K562 (cell line): ENCODE data around the gene NRXN3. TPM values are rescaled to one million over a fixed set of nuclear protein-coding genes. Genes with fewer than 3 reads are reported as not detected.

Source experiments
- ATAC-seq: fragments of 200-7000 bp; cut with Tn5 transposase; 3 replicates; pipeline ENCODE4 v1.9.1; 2020; ENCODE audit warnings: moderate library complexity
- BruUV-seq: library from RNA; stranded (reverse); fragments of 400-500 nt; replicated peaks from 2 replicates; lab custom pipeline; 2021; lab: Mats Ljungman, UMichigan
- CTCF ChIA-PET: fragments of 300-600 bp; formaldehyde crosslinking; extraction: SDS; loops from one replicate; lab custom pipeline; 2021; ENCODE audit warnings: low intra/inter-chr PET ratio; lab: Yijun Ruan, JAX
- POLR2A ChIA-PET: fragments of 300-600, 350-650 bp; sonication (Branson Sonifier 250); formaldehyde crosslinking; extraction: SDS; loops from one replicate; lab custom pipeline; 2021; ENCODE audit warnings: antibody characterized with exemption, inconsistent platforms; lab: Yijun Ruan, JAX
- DNase-seq, 4 experiments: peaks; one replicate each; pipeline versions ENCODE4 v3.0.0 to v3.0.0-alpha.2; 2011 to 2018; ENCODE audit warnings: low spot score in 3 of 4, mixed read lengths in 3 of 4; ENCODE audit errors: extremely low read depth in 1 of 4
- FAIRE-seq: peaks from 2 replicates; lab custom pipeline; 2011; peaks lifted over from hg19 to GRCh38; lab: Jason Lieb, UNC
- H2AFZ ChIP-seq: 2 replicates; pipeline ENCODE4 v1.6.0; 2011; ENCODE audit warnings: low read depth, low read length, control low read depth, inconsistent platforms
- H3K27ac ChIP-seq: fragments of 200-600 bp; 3 replicates; pipeline ENCODE4 v1.8.0; 2011; ENCODE audit warnings: low read depth, mild to moderate bottlenecking, control low read depth, inconsistent platforms, low read length, moderate library complexity, mixed read lengths; ENCODE audit errors: extremely low read depth
- H3K27me3 ChIP-seq, 2 experiments: fragments of 300-600 bp in 1 of 2; 2 replicates in 1 of 2; 3 replicates in 1 of 2; pipeline versions ENCODE4 v1.6.0 to v1.8.0; 2011; ENCODE audit warnings: inconsistent platforms in 2 of 2, low read length in 2 of 2, mild to moderate bottlenecking in 1 of 2, mixed read lengths in 1 of 2, moderate library complexity in 1 of 2; ENCODE audit not compliant: control insufficient read depth in 2 of 2, insufficient read depth in 2 of 2
- H3K36me3 ChIP-seq: fragments of 300-600 bp; 3 replicates; pipeline ENCODE4 v1.8.0; 2011; ENCODE audit warnings: mild to moderate bottlenecking, low read length, inconsistent platforms; ENCODE audit not compliant: control insufficient read depth, insufficient read depth
- H3K4me1 ChIP-seq, 2 experiments: fragments of 200-600 bp in 1 of 2; replicated peaks in 1 of 2; 2 replicates in 1 of 2; 3 replicates in 1 of 2; pipeline versions ENCODE4 v1.5.1 to v1.8.0; 2011; ENCODE audit warnings: inconsistent platforms in 2 of 2, low read length in 2 of 2, mild to moderate bottlenecking in 1 of 2, mixed read lengths in 1 of 2, moderate library complexity in 1 of 2; ENCODE audit not compliant: control insufficient read depth in 2 of 2, insufficient read depth in 2 of 2
- H3K4me2 ChIP-seq: 2 replicates; pipeline ENCODE4 v1.6.1; 2011; ENCODE audit warnings: low read length, control low read depth, inconsistent platforms, mixed read lengths; ENCODE audit not compliant: insufficient read depth
- H3K4me3 ChIP-seq: fragments of 200-600 bp; sonication (generic), shearing (Covaris generic); 2 replicates; pipeline ENCODE4 v1.5.1; 2016; ENCODE audit warnings: control low read depth, inconsistent platforms
- H3K79me2 ChIP-seq: fragments of 200-600 bp; 3 replicates; pipeline ENCODE4 v1.8.0; 2011; ENCODE audit warnings: low read length, inconsistent platforms; ENCODE audit not compliant: control insufficient read depth, insufficient read depth
- H3K9ac ChIP-seq, 2 experiments: 2 replicates each; pipeline versions ENCODE4 v1.6.0 to v1.6.1; 2011; ENCODE audit warnings: low read depth in 2 of 2, low read length in 2 of 2, control low read depth in 1 of 2, inconsistent platforms in 1 of 2, mild to moderate bottlenecking in 1 of 2, mixed read lengths in 1 of 2; ENCODE audit not compliant: insufficient read depth in 1 of 2
- H3K9me1 ChIP-seq: one replicate; pipeline ENCODE4 v1.6.0; 2011; ENCODE audit warnings: inconsistent platforms, mild to moderate bottlenecking, low read length, moderate library complexity; ENCODE audit not compliant: control insufficient read depth, insufficient read depth
- H3K9me3 ChIP-seq: replicated peaks from 2 replicates; pipeline ENCODE4 v1.5.1; 2011; ENCODE audit warnings: low read depth, low read length, inconsistent platforms; ENCODE audit not compliant: control insufficient read depth, insufficient read depth
- H4K20me1 ChIP-seq: replicated peaks from 2 replicates; pipeline ENCODE4 v1.6.1; 2011; ENCODE audit warnings: low read length, inconsistent platforms, mixed read lengths; ENCODE audit not compliant: control insufficient read depth, insufficient read depth
- CBFA2T3 ChIP-seq: fragments of 450-650 bp; IDR thresholded peaks from 2 replicates; pipeline ENCODE4 v1.6.1; 2017
- NFE2 ChIP-seq: IDR thresholded peaks from 2 replicates; pipeline ENCODE4 v1.6.1; 2014; ENCODE audit warnings: antibody characterized with exemption, low read depth
- SAP30 ChIP-seq: fragments of 200-600 bp; sonication (generic); IDR thresholded peaks from 2 replicates; pipeline ENCODE4 v1.6.1; 2012; ENCODE audit warnings: borderline replicate concordance, low read depth, mild to moderate bottlenecking, moderate library complexity, low read length, control low read depth, inconsistent platforms; ENCODE audit not compliant: insufficient read depth, poor library complexity, severe bottlenecking
- ZNF699 ChIP-seq: fragments of 250-450 bp; sonication (Bioruptor Pico); IDR thresholded peaks from 2 replicates; pipeline ENCODE4 v1.8.0; 2021; ENCODE audit warnings: mild to moderate bottlenecking, moderate library complexity; ENCODE audit not compliant: insufficient replicate concordance
- WGBS: fragments of 100-300 bp; shearing (Covaris generic); methylation state at CpG from one replicate; pipeline ENCODE4 v1.1.6; 2016; ENCODE audit warnings: low coverage, mixed read lengths; ENCODE audit not compliant: insufficient coverage; ENCODE audit errors: missing lambda C conversion rate; 5-methylcytosine and 5-hydroxymethylcytosine counted together
- in situ Hi-C: fragments of 300-500 bp; cut with MboI; formaldehyde crosslinking; loops from 4 replicates; pipeline ENCODE4 v1.15.0; 2018; ENCODE audit warnings: inconsistent platforms, mixed read lengths
- intact Hi-C: fragments of 100-400 bp; cut with micrococcal nuclease; formaldehyde crosslinking; loops from 2 replicates; pipeline ENCODE4 v1.14.2; 2022
- polyA plus RNA-seq, 8 experiments: library from polyadenylated mRNA; depleted of rRNA in 4 of 8; stranded (reverse) in 5 of 8; unstranded in 3 of 8; fragments of >200 nt; fragmentation: Nextera tagmentation in 2 of 8; fragmentation: Illumina TruSeq in 1 of 8; extraction: Ambion mirVana in 2 of 8; extraction: Trizol in 1 of 8; gene quantifications; 2 replicates each; pipeline versions ENCODE4 v1.2.1 to v1.2.3, GENCODE V29; 2011 to 2014; ENCODE audit warnings: inconsistent platforms in 1 of 8, missing spikeins in 1 of 8
- total RNA-seq, 7 experiments: library from RNA; depleted of rRNA in 6 of 7; stranded (reverse); fragments of >200 nt in 6 of 7; fragmentation: Illumina TruSeq in 2 of 7; extraction: Trizol in 2 of 7; gene quantifications; 2 replicates each; pipeline versions ENCODE4 v1.2.1 to v1.2.3, GENCODE V29; 2011 to 2021; ENCODE audit warnings: low replicate concordance in 1 of 7
- TF ChIP-seq, protein P1 (sequence below): sonication (generic); formaldehyde crosslinking; IDR thresholded peaks from 2 replicates; pipeline ENCODE4 v1.8.0; 2023; ENCODE audit warnings: mild to moderate bottlenecking, missing genetic modification reagents
- TF ChIP-seq, protein P2 (sequence below): fragments of 200-800 bp; sonication (Bioruptor generic); IDR thresholded peaks from 2 replicates; pipeline ENCODE4 v1.6.1; 2016; ENCODE audit warnings: missing genetic modification characterization, missing compliant biosample characterization
- TF ChIP-seq, protein P3 (sequence below): fragments of 450-650 bp; IDR thresholded peaks from 2 replicates; pipeline ENCODE4 v1.6.1; 2016; ENCODE audit warnings: borderline replicate concordance

The NRXN3 gene
- total and polyA plus RNA-seq, 9 of the 15 experiments (the other 6 are each of a cell fraction or from before 2014, with no cell fraction given): 0.09 TPM; not detected in 8

DNA sequence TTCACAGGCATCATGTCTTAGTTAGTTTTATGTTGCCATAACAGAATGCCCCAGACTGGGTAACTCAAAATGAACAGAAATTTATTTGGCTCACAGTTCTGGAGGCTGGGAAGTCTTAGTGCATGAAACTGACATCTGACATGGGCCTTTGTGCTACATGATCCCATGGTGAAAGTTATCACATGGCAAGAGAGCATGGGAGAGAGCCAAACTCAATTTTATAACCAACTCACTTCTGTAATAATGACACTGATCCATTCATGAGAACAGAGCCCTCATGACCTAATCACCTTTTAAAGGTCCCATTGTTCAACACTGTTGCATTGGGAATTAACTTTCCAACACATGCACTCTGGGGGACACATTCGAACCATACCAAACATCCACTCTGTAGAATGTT is 1026.0 kb downstream of the NRXN3 start (continued):
- TF ChIP-seq, protein P1, sequence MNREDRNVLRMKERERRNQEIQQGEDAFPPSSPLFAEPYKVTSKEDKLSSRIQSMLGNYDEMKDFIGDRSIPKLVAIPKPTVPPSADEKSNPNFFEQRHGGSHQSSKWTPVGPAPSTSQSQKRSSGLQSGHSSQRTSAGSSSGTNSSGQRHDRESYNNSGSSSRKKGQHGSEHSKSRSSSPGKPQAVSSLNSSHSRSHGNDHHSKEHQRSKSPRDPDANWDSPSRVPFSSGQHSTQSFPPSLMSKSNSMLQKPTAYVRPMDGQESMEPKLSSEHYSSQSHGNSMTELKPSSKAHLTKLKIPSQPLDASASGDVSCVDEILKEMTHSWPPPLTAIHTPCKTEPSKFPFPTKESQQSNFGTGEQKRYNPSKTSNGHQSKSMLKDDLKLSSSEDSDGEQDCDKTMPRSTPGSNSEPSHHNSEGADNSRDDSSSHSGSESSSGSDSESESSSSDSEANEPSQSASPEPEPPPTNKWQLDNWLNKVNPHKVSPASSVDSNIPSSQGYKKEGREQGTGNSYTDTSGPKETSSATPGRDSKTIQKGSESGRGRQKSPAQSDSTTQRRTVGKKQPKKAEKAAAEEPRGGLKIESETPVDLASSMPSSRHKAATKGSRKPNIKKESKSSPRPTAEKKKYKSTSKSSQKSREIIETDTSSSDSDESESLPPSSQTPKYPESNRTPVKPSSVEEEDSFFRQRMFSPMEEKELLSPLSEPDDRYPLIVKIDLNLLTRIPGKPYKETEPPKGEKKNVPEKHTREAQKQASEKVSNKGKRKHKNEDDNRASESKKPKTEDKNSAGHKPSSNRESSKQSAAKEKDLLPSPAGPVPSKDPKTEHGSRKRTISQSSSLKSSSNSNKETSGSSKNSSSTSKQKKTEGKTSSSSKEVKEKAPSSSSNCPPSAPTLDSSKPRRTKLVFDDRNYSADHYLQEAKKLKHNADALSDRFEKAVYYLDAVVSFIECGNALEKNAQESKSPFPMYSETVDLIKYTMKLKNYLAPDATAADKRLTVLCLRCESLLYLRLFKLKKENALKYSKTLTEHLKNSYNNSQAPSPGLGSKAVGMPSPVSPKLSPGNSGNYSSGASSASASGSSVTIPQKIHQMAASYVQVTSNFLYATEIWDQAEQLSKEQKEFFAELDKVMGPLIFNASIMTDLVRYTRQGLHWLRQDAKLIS: no peak
- TF ChIP-seq SAP30: no peak
- TF ChIP-seq CBFA2T3: no peak

DNA sequence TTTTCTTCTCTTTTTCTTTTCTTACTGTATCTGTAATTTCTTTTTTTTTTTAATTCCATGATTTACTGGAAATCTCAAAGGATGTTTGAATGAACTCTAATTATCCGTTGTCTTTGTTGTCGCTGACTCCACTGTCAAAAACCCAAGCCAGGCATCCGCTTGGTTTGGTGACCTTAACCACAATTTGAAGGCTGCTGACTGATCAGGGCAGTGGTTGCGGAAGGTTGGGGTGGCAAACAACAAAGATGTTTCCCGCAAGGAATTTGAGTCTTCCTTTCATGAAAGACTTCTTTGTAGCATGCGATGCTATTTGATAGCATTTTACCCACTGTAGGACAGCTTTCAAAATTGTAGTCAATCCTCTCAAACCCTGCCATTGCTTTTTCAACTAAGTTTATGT is 1027.3 kb downstream of the NRXN3 start:
- H3K4me3 ChIP-seq: no peak overlapping the region
- no peaks in the 10 kb centered on the region for H3K27me3 ChIP-seq
- ATAC-seq (no peak), DNase-seq (no peak), FAIRE-seq (no peak)
- no peak overlapping the region for H3K9ac ChIP-seq
- no peaks in the 10 kb centered on the region for H3K9me1 ChIP-seq
- H3K79me2 ChIP-seq: no peaks in the 10 kb centered on the region
- no peak overlapping the region for H3K27ac ChIP-seq
- intact Hi-C loops: no loop called here
- H2AFZ ChIP-seq: no peak overlapping the region
- BruUV-seq: no TSS peak
- H3K4me1 ChIP-seq: no peaks in the 10 kb centered on the region
- H4K20me1 ChIP-seq: no peaks in the 10 kb centered on the region
- H3K4me2 ChIP-seq: no peak overlapping the region
- no peaks in the 10 kb centered on the region for H3K36me3 ChIP-seq
- in situ Hi-C loops: no loop called here
- 1% methylated on average over 6 of the region's 6 CpGs for WGBS
- ChIA-PET CTCF (no interaction called here), POLR2A (no interaction called here)
- no peaks in the 10 kb centered on the region for H3K9me3 ChIP-seq
- TF ChIP-seq ZNF699: no peak
- TF ChIP-seq, protein P2, sequence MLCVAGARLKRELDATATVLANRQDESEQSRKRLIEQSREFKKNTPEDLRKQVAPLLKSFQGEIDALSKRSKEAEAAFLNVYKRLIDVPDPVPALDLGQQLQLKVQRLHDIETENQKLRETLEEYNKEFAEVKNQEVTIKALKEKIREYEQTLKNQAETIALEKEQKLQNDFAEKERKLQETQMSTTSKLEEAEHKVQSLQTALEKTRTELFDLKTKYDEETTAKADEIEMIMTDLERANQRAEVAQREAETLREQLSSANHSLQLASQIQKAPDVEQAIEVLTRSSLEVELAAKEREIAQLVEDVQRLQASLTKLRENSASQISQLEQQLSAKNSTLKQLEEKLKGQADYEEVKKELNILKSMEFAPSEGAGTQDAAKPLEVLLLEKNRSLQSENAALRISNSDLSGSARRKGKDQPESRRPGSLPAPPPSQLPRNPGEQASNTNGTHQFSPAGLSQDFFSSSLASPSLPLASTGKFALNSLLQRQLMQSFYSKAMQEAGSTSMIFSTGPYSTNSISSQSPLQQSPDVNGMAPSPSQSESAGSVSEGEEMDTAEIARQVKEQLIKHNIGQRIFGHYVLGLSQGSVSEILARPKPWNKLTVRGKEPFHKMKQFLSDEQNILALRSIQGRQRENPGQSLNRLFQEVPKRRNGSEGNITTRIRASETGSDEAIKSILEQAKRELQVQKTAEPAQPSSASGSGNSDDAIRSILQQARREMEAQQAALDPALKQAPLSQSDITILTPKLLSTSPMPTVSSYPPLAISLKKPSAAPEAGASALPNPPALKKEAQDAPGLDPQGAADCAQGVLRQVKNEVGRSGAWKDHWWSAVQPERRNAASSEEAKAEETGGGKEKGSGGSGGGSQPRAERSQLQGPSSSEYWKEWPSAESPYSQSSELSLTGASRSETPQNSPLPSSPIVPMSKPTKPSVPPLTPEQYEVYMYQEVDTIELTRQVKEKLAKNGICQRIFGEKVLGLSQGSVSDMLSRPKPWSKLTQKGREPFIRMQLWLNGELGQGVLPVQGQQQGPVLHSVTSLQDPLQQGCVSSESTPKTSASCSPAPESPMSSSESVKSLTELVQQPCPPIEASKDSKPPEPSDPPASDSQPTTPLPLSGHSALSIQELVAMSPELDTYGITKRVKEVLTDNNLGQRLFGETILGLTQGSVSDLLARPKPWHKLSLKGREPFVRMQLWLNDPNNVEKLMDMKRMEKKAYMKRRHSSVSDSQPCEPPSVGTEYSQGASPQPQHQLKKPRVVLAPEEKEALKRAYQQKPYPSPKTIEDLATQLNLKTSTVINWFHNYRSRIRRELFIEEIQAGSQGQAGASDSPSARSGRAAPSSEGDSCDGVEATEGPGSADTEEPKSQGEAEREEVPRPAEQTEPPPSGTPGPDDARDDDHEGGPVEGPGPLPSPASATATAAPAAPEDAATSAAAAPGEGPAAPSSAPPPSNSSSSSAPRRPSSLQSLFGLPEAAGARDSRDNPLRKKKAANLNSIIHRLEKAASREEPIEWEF (CRISPR knock-in tag): no peak
- no peak for TF ChIP-seq NFE2
- TF ChIP-seq, protein P3, sequence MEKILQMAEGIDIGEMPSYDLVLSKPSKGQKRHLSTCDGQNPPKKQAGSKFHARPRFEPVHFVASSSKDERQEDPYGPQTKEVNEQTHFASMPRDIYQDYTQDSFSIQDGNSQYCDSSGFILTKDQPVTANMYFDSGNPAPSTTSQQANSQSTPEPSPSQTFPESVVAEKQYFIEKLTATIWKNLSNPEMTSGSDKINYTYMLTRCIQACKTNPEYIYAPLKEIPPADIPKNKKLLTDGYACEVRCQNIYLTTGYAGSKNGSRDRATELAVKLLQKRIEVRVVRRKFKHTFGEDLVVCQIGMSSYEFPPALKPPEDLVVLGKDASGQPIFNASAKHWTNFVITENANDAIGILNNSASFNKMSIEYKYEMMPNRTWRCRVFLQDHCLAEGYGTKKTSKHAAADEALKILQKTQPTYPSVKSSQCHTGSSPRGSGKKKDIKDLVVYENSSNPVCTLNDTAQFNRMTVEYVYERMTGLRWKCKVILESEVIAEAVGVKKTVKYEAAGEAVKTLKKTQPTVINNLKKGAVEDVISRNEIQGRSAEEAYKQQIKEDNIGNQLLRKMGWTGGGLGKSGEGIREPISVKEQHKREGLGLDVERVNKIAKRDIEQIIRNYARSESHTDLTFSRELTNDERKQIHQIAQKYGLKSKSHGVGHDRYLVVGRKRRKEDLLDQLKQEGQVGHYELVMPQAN: no peak
